HT1080 (cell line): ENCODE data around the gene MAX. TPM values are rescaled to one million over a fixed set of nuclear protein-coding genes. Genes with fewer than 3 reads are reported as not detected.
A peak's percentile ranks its signal among the peaks of the same experiment; 100 is the strongest.

Source experiments
- DNase-seq: peaks from one replicate; pipeline ENCODE4 v3.0.0-alpha.2; 2015; ENCODE audit warnings: low read depth
- polyA plus RNA-seq, 2 experiments: library from polyadenylated mRNA; depleted of rRNA; stranded (reverse); fragments of >200 nt; gene quantifications; 2 replicates each; pipeline ENCODE4 v1.2.3, GENCODE V29; 2015
- total RNA-seq: library from RNA; depleted of rRNA; stranded (reverse); fragments of >200 nt; shearing (Covaris generic); gene quantifications from 2 replicates; pipeline ENCODE4 v1.2.3, GENCODE V29; 2014; rRNA removed

MAX gene, protein sequence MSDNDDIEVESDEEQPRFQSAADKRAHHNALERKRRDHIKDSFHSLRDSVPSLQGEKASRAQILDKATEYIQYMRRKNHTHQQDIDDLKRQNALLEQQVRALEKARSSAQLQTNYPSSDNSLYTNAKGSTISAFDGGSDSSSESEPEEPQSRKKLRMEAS
- total RNA-seq = 65.8 and 83.7 TPM in 2 replicates
- 61.5 and 61.8 TPM in 2 replicates for polyA plus RNA-seq (2015; cell fraction: cytosol; rRNA removed)
- polyA plus RNA-seq (2015; cell fraction: nucleus; rRNA removed) = 55.8 and 62.0 TPM in 2 replicates

DNA sequence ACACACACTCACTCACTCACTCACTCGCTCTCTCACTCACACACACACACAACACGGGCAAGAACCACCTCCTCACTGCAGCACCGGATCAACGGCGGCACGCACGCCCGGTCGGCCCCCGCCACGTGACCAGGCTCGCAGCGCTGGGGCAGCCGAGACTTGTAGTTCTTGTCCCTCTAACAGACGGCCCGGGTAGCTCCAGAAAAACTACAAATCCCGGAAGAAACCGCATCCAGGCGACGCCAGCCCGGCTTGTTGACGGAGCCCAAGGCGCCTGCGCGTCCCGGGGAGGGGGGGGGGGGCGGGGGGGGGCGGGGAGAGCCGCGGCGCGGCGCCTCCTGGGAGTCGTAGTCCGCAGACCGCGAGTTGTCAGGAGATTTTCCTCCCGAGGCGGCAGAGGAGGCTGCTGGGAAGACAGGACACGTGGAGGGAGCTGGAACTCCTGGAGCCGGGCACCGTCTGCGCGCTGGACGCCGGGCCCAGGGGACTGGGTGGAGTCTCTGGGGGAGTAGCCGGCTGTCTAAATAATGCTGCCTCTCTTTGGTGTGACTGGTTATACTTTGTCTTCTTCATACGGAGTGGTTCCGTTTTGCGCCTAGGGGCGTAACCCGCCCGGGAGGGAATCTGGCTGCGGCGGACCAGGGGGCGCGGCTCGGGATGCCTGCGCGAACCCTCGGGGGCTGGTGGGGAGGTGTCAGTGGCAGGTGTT, at the start of gene MAX:
MAX (minus strand) TSS at position 77 of the 709 bp plus-strand sequence. CDS start 178 bp downstream, outside the sequence.
- DNase-seq = peak; percentile 98

DNA sequence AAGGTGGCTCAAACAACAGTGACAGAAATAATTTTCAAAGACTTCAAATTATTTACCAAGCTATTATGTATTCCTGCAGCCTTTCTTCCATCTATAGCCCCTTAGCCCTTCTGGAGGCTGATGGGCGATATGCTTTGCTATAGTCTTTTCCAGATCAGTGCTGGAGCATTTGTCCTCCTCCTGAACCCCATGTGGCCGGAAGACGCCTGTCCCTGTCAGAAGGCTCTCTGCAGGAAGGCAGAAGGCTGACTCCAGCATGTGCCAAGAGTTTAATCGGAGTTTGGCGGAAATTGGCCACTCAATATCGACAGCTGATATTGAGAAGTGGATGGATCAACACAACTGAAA, 49.3 kb upstream of the MAX start:
- DNase-seq = no peak

DNA sequence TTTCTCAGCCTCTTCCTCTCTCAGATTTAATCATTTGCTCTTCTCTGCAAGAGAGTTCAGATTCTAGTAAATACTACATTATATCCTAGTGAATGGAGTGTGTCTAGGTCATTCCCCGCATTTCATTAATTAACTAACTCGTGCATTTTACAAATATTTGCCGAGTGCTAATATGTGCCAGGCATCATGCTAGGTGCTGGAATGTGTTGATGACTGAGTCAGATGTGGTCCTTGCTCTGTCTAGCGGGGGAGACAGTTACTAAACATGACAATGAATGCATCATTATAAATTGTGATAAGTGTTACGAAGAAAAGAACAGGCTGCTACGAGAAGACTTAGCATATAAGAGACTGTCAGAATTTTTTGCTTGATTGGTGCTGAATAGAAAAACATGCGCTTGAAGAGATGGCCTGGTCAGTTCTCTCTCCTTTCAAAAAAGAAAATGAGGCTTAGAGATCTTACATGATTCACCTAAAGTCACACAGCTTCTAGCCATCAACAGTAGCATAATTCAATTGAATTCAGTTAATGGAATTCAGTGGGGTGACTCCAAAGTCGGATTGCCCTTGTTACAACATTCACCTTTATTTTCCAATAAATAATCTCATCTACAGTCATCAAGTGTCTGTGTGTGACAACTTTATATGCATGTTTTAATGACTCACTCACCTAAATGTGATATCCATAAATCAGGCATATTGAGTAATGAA, 48.7 kb upstream of the MAX start:
- DNase-seq = no peak

DNA sequence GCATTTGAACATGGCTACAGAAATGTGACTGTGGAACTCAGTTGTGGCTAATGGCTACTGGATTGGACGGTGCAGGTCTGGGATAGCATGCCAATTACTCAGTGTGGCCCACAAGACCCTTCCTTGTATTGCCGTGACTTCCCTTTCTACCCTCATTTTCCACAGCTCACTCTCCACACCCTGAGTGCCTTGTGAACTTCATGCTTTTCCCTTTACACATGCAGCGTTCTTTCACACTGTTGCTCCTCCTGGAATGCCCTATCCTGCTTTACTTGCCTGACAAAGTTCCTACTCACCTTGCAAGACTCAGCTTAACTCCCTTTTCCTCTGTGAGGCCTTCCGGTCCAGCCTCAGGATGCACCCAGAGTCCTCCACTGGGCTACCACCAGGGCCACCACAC, 46.8 kb upstream of the MAX start:
- DNase-seq = no peak

DNA sequence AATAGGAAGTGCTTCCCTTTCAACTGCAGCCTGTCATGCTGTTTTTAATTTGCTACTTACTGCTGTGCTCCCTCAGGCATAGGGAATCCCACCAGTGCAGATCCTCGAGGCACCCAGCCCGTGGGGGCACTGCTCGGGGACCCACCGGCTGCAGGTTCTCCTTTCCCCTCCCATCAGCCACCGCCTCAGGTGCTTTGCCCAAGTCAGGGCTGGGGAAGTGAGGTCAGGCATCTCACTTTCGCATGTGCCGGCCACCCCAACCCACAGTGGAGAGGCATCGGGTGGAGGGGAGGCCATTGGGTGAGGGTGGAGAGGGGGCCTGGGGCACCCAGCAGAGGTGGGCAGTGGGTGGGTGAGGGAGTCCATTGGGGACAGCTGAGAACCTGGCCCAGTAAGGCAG, 41.9 kb upstream of the MAX start:
- DNase-seq = no peak

DNA sequence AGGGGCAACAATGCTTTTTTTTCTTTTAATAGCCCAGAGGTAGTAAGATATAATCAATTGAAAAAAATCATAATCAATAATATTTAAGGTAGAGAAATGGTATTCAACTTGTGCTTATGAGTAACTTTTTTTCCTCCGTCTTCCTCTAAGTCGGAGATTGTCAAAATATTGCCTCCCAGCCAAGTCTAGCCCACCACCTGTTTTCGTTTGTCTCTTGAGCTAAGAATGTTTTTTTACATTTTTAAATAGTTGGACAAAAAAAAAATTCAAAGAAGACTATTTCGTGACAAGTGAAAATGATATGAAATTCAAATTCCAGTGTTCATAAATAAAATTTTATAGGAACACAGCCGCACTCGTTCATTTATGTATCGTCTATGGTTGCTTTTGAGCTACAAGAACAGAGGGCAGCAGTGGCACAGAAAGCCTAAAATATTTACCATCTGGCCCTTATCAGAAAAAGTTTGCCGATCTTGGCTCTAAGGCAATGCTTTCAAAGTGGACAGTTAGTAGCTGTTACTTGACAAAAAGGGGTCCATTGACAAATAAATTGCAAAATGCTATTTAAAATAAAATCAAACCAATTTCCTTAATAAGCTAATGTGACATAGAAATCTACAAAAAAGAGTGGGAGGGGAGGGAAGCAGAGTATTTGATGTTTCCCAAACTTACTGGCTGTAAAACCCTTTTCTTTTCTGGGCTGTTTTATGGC, 40.8 kb upstream of the MAX start:
- DNase-seq = no peak

DNA sequence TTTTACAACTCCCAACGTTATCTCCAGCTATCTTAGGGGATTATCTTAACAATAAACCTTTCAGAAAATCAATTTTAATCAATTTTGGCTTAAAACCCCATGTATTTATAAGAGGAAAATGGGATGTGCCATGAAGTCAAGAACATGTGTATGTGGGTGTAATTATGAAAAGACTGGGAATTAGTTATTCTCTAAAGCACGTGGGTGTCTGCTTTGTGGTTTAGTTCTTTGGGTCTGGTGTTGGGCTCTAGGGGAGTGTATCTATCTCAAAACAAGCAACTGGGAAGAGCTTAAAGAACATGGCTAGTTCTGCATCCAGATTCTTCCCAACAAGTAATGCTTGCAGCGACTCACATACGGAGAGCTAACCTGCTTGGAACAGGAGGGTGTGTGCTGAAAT, 40.1 kb upstream of the MAX start:
- DNase-seq = no peak

DNA sequence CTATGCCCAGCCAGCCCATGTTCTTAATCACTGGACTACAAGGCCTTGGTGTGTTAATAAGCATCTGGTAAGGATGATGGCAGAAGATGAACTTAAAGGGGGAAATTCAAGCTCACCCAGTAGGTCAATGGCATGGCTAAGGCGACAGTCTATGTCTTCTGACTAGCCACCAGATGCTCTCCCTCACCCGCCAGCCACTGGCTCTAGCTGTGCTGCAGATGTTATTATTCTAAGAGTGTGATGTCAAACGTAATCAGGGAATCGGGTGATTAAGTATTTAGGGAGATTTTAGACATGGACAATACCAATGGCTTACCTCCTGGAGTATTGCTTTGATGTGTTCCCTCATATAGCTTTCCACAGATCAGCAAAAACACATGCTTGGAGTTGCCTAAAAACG, 39.2 kb upstream of the MAX start:
- no peak for DNase-seq

DNA sequence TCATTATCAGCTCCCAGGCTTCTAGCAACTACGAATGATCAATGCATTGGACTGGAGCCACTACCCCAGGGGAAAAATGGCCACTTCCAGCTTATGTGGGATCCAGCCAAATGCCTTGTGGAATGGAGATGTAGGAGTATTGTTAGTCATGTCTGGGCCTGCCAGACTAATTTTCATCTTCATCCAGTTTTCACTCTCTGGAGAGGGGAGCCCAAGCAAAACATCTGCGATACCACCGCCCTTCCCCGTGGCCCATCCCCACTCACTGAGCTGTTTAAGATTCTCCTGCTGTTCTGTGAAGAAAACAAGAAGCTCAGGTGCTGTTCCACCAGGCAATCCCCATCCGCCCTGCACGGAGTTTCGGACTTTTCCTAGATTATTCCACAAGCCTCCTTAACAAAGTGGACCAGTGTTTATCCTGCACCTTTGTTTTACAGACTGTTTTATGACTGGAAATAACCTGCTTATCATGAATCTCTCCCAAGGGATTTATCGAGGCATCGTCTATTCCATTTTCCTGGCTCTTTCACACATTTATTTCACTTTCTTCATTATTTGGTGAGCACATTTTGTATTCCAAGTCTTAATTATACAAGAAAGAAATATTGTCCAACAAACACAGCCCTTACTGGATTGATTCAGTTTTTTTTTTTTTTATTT, 35.5 kb upstream of the MAX start:
- no peak for DNase-seq

DNA sequence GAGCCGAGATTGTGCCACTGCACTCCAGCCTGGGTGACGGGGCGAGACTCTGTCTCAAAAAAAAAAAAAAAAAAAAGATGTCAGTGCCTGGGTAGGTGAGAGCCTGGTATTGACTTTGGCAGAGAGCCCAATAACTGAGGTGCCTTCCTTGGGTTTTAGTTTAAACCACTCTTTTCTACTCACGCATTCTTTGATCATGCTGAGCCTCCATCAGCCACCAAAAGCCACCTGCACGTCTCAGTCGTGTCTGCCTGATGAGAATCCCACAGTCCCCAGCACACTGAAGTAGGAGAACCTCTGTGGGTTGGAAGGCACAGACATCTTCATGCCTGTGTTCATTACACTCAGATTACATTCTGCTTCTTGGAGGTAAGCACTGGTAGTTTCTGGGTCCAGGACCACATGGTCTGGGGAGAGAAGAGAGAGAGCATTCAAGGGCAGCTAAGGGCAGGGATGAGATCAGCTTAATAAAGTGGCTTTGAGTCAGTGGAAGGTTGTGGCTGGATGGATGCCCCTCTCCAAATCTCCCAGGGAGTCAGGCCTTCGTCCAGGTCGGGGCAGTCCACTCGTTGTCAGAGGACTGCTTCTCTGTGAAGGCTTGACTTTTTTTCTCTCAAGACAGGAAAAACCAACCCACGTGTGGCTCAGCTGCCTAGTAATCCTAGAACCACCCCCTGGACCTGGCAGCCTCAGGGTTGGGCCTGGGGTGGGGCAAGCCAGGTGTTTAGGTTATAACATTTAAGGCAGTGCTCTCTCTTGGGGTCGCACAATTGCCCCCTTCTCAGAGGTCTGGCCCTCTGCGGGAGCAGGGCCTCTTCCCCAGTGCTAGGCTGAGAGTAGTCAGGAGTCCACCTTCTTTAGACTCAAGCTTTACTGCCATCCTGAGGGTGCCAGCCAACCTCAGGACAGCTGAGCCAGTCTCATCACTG, 32.6 kb upstream of the MAX start:
- no peak for DNase-seq

DNA sequence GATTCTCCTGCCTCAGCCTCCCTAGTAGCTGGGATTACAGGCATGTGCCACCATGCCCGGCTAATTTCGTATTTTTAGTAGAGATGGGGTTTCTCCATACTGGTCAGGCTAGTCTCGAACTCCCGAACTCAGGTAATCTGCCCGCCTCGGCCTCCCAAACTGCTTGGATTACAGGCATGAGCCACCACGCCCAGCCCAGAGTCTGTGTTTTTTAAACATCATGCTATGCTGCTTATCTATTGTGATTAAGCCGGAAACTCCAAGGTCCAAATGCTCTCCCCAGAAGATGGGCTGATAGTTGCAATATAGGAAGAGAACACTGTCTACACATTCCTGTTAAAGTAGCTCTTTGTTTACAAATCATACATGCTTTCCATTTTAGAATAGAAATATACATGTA, 30.5 kb upstream of the MAX start:
- DNase-seq = no peak

DNA sequence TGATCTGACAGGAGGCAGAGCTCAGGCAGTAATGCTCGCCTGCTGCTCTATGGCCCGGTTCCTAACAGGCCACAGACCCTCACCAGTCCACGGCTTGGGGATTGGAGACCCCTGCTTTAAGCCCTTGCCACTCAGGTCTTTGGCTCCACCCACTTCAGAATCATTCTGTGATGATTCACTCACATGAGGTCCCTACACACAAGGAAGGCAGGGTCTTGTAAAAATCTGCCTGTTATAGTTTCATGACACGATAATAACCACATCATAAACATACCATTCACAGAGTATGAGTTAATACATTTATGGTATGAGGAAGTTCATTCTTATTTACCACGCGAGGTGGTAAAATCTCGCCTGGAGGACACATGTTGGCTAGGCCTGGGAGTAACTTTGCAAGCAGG, 29.0 kb upstream of the MAX start:
- peak; percentile 39 for DNase-seq

DNA sequence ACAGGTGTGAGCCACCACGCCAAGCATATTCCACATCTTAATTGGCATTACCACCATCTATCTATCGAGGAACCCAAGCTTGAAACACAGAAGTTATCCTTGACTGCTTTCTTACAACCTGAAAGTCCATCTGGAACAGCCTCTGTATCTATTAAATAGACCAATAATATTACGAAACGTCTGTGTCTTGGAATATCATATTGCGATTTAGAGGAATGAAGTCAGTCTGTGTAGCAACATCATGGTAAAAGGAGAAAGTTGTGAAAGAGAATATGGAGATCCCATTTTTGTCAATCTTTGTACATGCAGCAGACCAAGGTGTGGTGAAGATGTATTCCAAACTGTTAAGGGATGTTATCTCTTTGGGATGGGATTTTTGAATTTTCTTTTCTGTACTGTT, 25.8 kb upstream of the MAX start:
- DNase-seq = no peak

DNA sequence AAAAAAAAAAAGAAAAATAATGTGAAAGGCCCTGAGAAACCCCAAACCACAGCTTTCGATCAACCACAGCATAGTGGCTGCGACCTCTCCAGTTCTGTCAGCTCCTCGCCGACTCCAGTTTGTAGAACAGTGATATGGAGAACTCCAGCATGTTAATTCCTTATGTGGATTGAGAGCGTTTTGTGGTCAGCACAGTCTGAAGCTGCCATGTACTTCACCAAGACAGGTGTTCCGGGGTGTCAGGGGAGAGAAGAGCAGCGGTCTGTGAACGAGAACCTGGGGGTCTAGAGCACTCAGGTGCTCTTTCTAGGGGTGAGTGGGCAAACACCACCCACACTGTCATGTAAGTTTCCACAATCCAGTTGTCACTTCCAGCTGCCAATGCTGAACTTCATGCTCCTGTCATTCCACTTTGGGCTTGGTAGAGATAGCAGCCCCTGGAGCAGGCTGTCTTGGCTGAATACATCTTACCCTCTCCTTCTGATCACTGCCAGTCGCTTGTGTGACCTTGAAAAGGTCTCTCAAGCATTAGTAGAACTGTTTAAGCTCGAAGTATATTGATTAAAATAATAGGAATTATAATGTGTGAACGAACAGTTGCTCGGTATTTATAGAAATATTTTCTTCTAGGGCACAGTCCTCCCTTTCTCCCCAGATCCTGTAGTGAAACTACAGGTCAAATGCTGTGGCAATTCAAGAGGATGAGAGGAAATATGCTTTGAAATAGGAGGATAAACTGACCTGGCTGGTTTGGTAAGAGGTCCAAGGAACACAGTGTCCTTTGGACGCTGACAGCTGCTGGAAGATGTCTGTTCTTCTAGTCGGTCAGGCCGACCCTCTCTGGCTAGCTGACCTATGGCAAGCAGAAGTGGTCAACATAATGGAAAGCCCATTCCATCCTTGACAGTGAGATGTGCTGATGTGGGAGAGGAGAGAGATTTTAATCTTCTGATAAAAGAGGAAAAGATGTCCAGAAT, 15.7 kb upstream of the MAX start:
- no peak for DNase-seq

DNA sequence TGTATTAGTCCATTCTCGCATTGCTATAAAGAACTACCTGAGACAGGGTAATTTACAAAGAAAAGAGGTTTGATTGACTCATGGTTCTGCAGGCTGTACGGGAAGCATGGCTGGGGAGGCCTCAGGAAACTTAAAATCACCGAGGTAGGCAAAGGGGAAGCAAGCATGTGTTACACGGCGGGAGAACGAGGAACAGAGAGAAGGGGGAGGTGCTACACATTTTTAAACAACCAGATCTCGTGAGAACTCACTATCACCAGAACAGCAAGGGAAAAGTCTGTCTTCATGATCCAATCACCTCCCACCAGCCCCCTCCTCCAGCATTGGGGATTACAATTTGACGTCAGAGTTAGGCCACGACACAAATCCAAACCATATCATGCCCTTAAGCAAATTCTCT, 13.3 kb upstream of the MAX start:
- DNase-seq = no peak

DNA sequence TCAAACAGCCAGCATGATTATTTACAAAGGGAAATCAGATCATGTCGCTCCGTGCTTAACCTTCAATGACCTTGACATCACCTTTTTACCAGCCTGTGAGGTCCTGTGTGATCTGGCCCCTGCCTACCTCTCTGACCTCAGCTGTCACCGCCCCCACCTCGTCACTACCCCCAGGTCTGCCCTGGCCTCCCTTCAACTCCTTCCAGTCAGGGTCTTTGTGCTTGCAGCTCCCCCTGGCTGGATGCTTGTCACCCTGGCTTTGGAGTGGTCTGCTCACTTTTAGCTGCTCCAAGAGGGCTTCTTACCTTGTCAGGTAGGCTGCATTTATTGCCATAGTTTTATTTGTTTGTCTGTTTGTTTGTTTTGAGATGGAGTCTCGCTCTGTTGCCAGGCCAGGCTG, 8.2 kb upstream of the MAX start:
- DNase-seq = no peak

DNA sequence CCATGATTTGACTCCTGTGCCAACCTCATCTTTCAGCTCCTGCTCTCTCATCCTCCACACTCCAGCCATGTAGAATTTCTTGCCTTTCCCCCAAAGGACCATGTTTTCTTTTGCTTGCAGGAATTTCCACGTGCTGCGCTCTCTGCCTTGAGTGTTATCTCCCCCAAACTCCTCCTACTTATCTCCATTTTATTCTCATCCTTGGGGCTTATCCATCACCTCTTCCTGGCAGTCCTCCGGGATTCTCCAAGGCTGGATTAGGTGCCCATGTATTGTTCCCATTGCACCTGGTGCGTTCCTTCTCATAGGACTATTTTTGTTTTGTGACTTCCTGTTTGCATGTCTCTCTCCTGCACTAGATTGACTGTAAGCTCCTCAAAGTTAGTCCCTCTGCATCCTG, 7.0 kb upstream of the MAX start:
- no peak for DNase-seq

DNA sequence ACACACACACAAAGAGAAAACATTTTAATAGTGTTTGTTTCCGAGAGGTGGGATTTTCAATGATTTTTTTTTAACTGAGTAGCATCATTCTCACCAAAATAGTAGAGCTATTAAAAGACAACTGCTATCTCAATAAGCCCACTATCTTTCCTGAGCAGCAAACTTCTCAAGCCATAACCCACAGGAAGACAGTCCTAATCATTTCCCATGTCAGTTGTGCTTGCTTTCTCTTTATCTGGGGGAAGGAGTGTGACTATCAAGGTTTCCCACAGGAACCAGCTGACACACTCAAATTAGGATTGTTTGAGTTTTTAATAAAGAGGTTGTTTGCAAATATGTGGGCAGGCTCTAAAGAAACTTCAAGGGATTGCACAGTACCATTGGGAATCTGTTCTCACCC, 4.9 kb upstream of the MAX start:
- no peak for DNase-seq

DNA sequence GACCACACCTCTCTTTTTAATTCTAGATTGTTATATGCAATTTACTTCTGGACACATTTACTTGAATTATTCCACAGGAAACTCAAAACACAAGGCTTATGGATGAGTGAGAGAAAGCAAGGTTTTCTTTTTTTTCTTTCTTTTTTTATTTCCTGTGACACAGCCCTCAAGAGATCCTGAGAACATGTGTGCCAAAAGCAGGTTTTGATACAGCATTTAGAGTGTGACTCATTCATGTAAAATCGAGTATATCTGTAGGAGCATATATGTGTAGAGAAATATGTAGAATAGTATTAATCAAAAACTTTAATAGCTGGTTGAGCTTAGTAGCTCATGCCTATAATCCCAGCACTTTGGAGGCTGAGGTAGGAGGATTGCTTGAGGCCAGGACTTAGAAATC, 4.4 kb upstream of the MAX start:
- DNase-seq = peak; percentile 6
